Caki2 (cell line): ENCODE data around the gene FAM193A. TPM values are rescaled to one million over a fixed set of nuclear protein-coding genes. Genes with fewer than 3 reads are reported as not detected.
"Not testable (repeated sequence)": the region's sequence is repeated elsewhere in the genome, so short reads cannot be mapped to it uniquely, and the experiment has no call there.

Experiments
- DNase-seq: peaks from one replicate; pipeline ENCODE4 v3.0.0-alpha.2; 2015; ENCODE audit warnings: low read depth
- in situ Hi-C: cut with HindIII; loops from 2 replicates; pipeline ENCODE4 v1.10.0; 2016; ENCODE audit warnings: low sequenced_read_pairs, low pct_unique_long_range_greater_than_20kb, mixed read lengths
- total RNA-seq: library from RNA; depleted of rRNA; stranded (reverse); fragments of >200 nt; shearing (Covaris generic); gene quantifications from 2 replicates; pipeline ENCODE4 v1.2.3, GENCODE V29; 2014; ENCODE audit warnings: low replicate concordance; rRNA removed

FAM193A gene
- total RNA-seq, 1 experiment from 2014 or later, result 5.0 TPM

- in situ Hi-C loops, result no loop called here
- DNase-seq, result no peak
Measured at GRCh38 chr4:2767046-2767704, 230.7 kb downstream of the FAM193A start.

- no peak for DNase-seq
- in situ Hi-C loops, result no loop called here
Measured at GRCh38 chr4:2767705-2768074, 231.2 kb downstream of the FAM193A start.

- in situ Hi-C loops, result no loop called here
- DNase-seq, result no peak
Measured at GRCh38 chr4:2768124-2768523, 231.7 kb downstream of the FAM193A start.

GRCh38 chr4:2768921-2769336 lies 232.5 kb downstream of the FAM193A start:
- in situ Hi-C loops, result no loop called here
- DNase-seq, result no peak

GRCh38 chr4:2771264-2771663 lies 234.8 kb downstream of the FAM193A start:
- in situ Hi-C loops, result no loop called here

GRCh38 chr4:2780643-2781042 lies 244.2 kb downstream of the FAM193A start:
- in situ Hi-C loops, DNase-seq: not testable (repeated sequence)

More at GRCh38 chr4:2771264-2771663, 234.8 kb downstream of the FAM193A start:
- no peak for DNase-seq

- in situ Hi-C loops, result no loop called here
- no peak for DNase-seq
Measured at GRCh38 chr4:2781911-2782310, 245.5 kb downstream of the FAM193A start.

Other genes with a start within 250 kb of the FAM193A start
- 0.43 and 0.91 TPM in 2 replicates for gene ZFYVE28, start 118.0 kb upstream of the FAM193A start, total RNA-seq
- gene CFAP99, start 117.7 kb upstream of the FAM193A start, total RNA-seq, result not detected in 2 replicates
- gene RNF4, start 67.5 kb upstream of the FAM193A start, total RNA-seq, result 53.0 and 72.8 TPM in 2 replicates
- gene TNIP2, start 219.7 kb downstream of the FAM193A start, total RNA-seq, result 60.8 and 73.0 TPM in 2 replicates